PC-9 (cell line): ENCODE data around the gene IL6R.

Experiments
- CTCF ChIP-seq: fragments of 200-600 bp; sonication (generic); conservative IDR thresholded peaks from 2 replicates; pipeline ENCODE4 v1.6.1; 2017; ENCODE audit warnings: mixed run types, antibody characterized with exemption, mild to moderate bottlenecking, moderate library complexity
- EZH2 ChIP-seq: fragments of 200-600 bp; sonication (generic); IDR thresholded peaks from 2 replicates; pipeline ENCODE4 v1.8.0; 2017; ENCODE audit warnings: antibody characterized with exemption, low read depth

- TF ChIP-seq CTCF (no peak), EZH2 (no peak)
Measured at GRCh38 chr1:154474802-154475201, 69.7 kb downstream of the IL6R start.
